GM21367 (cell line): ENCODE results near the gene MDH1B.

Experiments used
- ATAC-seq: cut with Tn5 transposase; IDR thresholded peaks from one replicate; pipeline ENCODE4 v1.9.1; 2021; ENCODE audit not compliant: unreplicated experiment

The MDH1B gene

GRCh38 chr2:206698811-206699210, 66.3 kb downstream of the MDH1B start:
- no peak for ATAC-seq

- no peak for ATAC-seq
These were observed 68.2 kb downstream of the MDH1B start for GRCh38 chr2:206696910-206697309.

GRCh38 chr2:206693399-206694137, 71.6 kb downstream of the MDH1B start:
- ATAC-seq, result no peak

- ATAC-seq, result no peak
These were observed 72.2 kb downstream of the MDH1B start for GRCh38 chr2:206692971-206693370.

GRCh38 chr2:206688990-206689389, 76.1 kb downstream of the MDH1B start:
- ATAC-seq, result no peak

GRCh38 chr2:206688453-206688852, 76.7 kb downstream of the MDH1B start:
- no peak for ATAC-seq
